ENCODE measurements around the gene OR2C3. TPM values are rescaled to one million over a fixed set of nuclear protein-coding genes. Genes with fewer than 3 reads are reported as not detected.
"Not testable (repeated sequence)": the region's sequence is repeated elsewhere in the genome, so short reads cannot be mapped to it uniquely, and the experiment has no call there.

Gene OR2C3
- total RNA-seq, 1 experiment from 2014 or later, result not detected

DNA sequence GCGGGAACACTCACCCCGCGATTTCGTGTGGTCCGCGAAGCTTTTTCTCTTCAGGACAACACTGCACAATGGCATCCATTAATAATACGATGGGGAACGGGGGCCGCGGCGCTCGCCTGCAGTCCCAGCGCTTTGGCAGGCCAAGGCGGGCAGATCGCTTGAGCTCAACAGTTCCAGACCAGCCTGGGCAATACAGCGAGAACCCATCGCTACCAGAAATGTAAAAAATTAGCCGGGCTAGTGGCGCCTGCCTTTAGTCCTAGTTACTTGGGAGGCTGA, 17.7 kb downstream of the OR2C3 start:
- no peak for DNase-seq (ENCODE audit: extremely low read depth, low read depth)

DNA sequence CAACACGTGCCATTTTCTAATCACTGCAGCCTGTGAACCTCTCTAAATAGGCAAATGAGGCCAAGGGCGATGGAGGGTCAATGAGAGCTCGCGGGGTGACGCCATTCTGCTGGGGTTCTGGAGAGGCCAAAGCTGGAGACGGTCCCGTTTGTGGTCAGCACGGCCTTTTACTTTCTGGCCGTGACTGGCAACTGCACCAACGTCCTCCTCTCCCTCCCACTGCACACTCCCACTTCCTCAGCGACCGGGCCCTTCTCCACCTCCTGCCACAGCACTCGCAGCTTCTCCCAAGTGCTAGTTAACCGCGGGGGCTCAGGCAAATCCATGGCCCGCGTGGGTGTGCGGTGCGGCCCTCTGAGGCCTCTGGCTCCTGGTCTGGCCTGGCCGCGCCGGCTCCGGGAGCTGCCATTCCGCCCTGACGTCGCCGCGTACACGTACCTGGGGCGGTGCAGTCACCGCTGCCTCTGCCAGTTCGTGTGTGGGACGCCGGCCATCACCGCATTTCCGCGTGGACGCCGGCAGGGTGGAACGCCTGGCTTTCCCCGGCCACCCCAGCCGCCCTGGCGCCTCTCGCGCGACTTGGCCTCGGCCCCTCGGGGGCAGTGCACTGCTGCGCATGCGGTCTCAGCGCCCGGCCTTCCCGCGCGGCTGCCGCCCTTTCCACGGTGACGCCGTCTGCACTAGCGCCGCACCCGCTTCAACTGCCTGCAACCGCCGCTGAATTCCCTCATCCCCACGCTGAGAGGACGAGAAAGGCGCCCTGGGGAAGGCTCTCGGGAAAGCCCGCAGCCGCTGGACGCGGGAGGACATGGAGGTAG, 18.2 kb downstream of the OR2C3 start:
- DNase-seq (ENCODE audit: extremely low read depth, low read depth), result no peak

DNA sequence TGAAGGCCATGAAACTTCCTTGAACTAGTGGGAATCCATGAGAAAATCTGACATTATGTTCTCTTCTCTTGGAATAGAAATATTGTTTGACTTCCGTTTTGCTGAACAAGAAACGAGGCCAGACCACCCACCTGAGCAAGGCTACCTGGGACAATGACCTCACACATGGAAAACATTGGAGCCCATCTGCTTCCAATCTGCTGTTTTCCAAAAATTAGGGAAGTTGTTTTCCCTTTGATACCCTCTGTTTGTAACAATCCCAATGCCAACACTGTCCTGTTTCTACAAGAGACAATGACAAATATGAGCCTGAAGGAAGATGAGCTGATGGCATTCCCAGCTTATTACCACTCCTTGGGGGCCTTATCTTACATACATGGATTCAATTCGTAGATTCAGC, 29.4 kb downstream of the OR2C3 start:
- no peak for DNase-seq (ENCODE audit: extremely low read depth, low read depth)

DNA sequence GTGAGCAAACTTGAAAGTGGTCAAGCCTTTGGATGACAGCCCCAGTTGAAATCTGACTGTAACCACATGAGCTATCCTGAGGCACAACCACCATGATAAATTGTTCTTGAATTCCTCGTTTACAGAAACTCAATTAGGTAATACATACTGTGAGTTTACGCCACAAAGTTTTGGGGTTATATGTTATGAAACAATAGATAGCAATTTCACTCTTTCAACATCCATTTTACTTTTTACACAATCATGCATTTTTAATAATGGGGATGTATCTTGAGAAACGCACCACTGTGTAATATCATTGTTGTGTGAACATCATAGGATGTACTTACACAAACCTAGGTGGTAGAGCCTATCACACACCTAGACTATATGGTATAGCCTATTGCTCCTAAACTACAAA, 35.4 kb downstream of the OR2C3 start:
- no peak for DNase-seq (ENCODE audit: extremely low read depth, low read depth)

DNA sequence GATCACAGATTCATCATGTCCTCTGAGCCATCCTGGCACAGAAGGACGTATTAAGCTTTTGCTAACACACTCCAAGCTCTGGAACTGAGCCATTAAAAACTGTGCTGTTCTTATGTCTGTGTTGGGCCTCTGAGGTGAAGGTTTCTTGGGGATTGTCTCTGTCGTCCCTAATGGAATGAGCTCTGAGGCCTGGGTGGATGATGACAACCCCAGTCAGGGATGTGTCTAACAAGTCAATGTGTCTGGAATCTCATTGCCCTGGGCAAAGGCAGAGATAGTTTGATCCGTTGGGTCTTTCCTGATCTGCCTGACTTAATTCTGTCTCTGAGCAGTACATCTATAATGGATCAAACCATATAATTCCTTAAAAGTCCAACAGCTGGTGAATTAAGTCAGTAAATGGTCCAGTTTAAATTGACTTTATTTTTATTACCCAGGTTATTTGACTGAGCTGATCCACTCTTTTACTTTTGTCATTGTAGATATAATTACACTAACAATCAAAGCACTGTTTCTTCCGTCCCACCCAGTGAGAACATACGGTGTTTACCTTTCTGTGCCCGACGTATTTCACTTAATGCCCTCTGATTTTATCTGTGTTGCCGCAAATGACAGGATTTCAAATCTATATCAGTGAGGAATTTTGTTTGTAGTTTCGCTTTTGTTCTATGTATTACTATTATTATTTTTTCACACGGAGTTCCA, 39.5 kb downstream of the OR2C3 start:
- no peak for DNase-seq (ENCODE audit: extremely low read depth, low read depth)

DNA sequence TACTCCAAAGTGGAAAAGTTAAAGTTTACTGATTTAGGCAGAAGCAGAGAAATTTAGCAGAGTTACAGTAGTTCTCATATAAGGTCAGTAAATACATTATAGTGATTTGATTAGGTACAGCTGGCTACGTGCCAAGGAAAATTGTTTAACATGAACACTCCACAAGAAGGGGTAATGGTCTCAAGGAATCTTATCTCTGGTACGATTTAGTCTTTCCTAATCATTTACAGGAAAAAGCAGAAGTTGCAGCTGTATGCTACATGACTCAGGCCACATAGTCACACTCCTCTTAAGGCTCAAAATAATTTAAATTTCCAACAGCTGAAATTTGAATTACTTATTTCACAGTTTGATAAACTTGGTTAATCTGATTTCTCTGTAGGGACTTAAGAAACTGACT, 41.5 kb downstream of the OR2C3 start:
- no peak for DNase-seq (ENCODE audit: extremely low read depth, low read depth)

DNA sequence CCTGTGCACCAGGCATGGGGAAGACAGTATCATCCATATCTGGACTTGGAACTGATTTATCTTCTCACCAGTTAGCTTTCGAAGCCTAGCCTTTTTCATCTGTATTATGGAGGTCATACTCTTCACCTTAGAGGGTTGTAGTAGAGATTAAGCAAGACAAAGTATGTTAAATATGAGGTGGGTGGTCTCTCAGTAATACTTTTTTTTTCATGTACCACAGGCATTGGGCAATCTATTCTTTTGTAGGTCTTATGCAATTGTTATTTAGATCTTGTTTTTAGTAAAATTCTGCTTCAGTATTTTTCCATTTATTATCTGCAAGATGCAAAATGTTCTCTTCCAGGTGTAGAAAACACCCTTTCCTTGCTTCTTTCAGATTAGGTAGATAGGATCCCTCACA, 43.1 kb downstream of the OR2C3 start:
- no peak for DNase-seq (ENCODE audit: extremely low read depth, low read depth)

DNA sequence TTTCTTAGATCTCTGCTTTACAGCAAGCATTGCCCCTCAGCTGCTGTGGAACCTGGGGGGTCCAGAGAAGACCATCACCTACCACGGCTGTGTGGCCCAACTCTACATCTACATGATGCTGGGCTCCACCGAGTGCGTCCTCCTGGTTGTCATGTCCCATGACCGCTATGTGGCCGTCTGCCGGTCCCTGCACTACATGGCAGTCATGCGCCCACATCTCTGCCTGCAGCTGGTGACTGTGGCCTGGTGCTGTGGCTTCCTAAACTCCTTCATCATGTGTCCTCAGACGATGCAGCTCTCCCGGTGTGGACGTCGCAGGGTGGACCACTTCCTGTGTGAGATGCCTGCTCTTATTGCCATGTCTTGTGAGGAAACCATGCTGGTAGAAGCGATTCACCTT, 44.9 kb downstream of the OR2C3 start:
- DNase-seq (ENCODE audit: extremely low read depth, low read depth), result no peak

DNA sequence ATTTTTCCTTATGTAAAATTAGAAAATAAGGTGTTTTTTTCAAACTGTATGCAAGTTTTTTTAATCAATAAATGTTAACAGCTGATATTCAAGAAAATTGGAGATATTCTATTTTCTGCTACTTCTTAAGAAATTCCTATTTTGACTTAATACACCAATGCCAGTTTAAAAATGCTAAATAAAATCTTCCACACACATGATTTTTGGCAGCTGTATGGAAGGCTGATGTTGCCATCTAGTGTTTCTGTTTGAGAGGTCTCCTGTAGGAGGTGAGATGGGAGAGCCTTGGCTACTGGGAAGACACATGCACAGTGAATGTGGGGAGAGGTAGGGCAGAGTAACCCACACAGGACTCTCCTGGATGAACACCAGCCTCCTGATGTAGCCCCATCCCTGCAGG, 49.2 kb downstream of the OR2C3 start:
- peak; percentile 46 for DNase-seq (ENCODE audit: extremely low read depth, low read depth)

DNA sequence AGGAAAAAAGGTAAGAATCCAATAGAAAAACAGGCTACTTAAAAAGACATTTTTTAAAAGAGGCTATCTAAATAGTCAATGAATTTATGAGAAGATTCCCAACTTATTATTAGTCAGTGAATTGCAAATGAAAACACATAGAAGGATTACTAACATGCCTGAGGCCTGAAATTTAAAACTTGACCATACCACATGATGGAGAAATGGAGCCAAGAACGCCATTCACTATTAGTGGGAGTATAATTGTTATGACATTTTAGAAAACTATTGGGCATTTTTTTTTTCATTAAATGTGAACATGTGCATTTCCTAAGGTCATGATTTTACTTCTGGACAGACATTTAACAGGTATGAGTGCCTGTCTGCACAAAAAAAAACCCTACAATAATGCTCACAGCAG, 53.5 kb downstream of the OR2C3 start:
- DNase-seq (ENCODE audit: extremely low read depth, low read depth), result no peak

DNA sequence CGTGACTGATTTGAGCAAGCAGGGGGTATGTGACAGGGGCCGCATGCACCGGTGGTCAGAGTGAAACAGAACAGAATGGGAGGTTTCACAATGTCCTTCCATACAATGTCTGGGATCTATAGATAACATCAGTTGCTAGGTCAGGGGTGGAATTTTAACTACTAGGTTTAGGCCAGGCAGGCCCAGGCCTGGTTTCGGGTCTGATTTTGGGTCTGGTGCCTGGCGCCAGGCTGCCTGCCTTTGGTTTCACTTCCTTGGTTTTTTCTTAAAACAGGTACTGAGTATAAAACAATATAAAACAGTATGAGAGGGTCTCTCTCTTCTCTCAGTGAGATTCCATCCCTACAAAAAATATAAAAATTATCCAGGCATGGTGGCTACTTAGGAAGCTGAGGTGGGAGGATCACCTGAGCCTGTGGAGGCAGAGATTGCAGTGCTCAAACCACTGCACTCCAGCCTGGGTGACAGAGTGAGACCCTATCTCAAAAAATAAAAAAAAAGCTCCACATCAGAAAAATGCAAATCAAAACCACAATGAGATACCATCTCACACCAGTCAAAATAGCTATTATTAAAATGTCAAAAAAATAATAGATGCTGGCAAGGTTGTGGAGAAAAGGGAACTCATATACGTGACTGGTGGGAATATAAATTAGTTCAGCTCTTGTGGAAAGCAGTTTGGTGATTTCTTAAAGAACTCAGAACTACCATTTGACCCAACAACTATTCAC, 59.7 kb downstream of the OR2C3 start:
- not testable (repeated sequence) for DNase-seq (ENCODE audit: extremely low read depth, low read depth)

DNA sequence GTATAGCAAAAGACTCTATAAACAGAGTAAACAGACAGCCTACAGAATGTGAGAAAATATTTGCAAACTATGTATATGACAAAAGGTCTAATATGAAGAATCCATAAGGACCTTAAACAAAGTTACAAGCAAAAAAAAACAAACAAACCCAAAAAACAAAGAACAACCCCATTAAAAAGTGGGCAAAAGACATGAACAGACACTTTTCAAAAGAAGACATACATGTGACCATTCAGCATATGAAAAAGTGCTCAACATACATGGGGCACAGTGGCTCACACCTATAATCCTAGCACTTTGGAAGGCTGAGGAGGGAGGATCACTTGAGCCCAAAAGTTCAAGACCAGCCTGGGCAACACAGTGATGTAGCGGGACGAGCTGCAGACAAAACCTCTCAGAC, 60.4 kb downstream of the OR2C3 start:
- DNase-seq (ENCODE audit: extremely low read depth, low read depth), result no peak

Other genes starting within 250 kb of the OR2C3 start
- 28.1 and 30.2 TPM in 2 replicates for gene ZNF496, start 204.6 kb downstream of the OR2C3 start, total RNA-seq (2014; rRNA removed; shearing (Covaris generic))
- not detected in 2 replicates for gene NLRP3, start 120.3 kb downstream of the OR2C3 start, total RNA-seq (2014; rRNA removed; shearing (Covaris generic))
- gene OR2B11, start 78.3 kb downstream of the OR2C3 start, total RNA-seq (2014; rRNA removed; shearing (Covaris generic)), result not detected in 2 replicates
- not detected in 2 replicates for gene GCSAML, start 12.7 kb upstream of the OR2C3 start, total RNA-seq (2014; rRNA removed; shearing (Covaris generic))
- not detected in 2 replicates for gene OR2G2, start 51.9 kb upstream of the OR2C3 start, total RNA-seq (2014; rRNA removed; shearing (Covaris generic))
- not detected in 2 replicates for gene OR2G3, start 69.1 kb upstream of the OR2C3 start, total RNA-seq (2014; rRNA removed; shearing (Covaris generic))
- not detected in 2 replicates for gene OR13G1, start 143.3 kb upstream of the OR2C3 start, total RNA-seq (2014; rRNA removed; shearing (Covaris generic))
- not detected in 2 replicates for gene OR6F1, start 180.2 kb upstream of the OR2C3 start, total RNA-seq (2014; rRNA removed; shearing (Covaris generic))
- gene OR14K1, start 202.2 kb upstream of the OR2C3 start, total RNA-seq (2014; rRNA removed; shearing (Covaris generic)), result not detected in 2 replicates
- gene OR14A2, start 211.7 kb upstream of the OR2C3 start, total RNA-seq (2014; rRNA removed; shearing (Covaris generic)), result not detected in 2 replicates
- gene OR1C1, start 224.1 kb upstream of the OR2C3 start, total RNA-seq (2014; rRNA removed; shearing (Covaris generic)), result 0.02 TPM in 1 of 2 replicates, not detected in the other

All from NCI-H460 (cell line).